GM18505 (cell line): ENCODE data around the gene XRCC1.
"Not testable (repeated sequence)": the region's sequence is repeated elsewhere in the genome, so short reads cannot be mapped to it uniquely, and the experiment has no call there.

Source experiments
- ATAC-seq: cut with Tn5 transposase; IDR thresholded peaks from one replicate; pipeline ENCODE4 v1.9.1; 2021; ENCODE audit not compliant: unreplicated experiment
- POLR2A ChIP-seq: IDR thresholded peaks from 4 replicates; pipeline ENCODE4 v1.6.1; 2011; ENCODE audit warnings: borderline replicate concordance; ENCODE audit not compliant: insufficient read depth, insufficient read length; ENCODE audit errors: extremely low read depth

Gene XRCC1

GRCh38 chr19:43555185-43555770, 20.0 kb downstream of the XRCC1 start:
- no peak for ATAC-seq
- TF ChIP-seq POLR2A = no peak

GRCh38 chr19:43554317-43554895, 20.9 kb downstream of the XRCC1 start:
- ATAC-seq = no peak
- no peak for TF ChIP-seq POLR2A

- ATAC-seq = no peak
- TF ChIP-seq POLR2A = no peak
Measured at GRCh38 chr19:43553656-43554055, 21.7 kb downstream of the XRCC1 start.

DNA sequence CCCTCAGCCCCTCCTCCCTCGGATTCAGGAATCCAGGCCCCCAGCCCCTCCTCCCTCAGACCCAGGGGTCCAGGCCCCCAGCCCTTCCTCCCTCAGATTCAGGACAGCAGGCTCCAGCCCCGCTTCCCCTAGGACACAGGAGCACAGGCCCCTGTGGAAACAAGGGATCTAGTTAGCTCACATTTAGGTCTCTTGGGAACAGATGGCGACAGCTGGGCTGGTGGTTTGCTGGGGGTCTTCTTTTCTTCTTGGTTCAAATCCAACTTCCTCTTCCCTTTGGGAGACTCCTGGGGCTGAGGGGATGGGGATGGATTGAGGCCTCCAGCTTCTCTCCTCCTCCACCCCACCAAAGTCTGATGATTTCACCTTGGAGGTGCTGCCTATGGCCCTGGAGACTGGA, 22.7 kb downstream of the XRCC1 start:
- no peak for TF ChIP-seq POLR2A
- ATAC-seq = no peak

GRCh38 chr19:43552198-43552450, 23.2 kb downstream of the XRCC1 start:
- TF ChIP-seq POLR2A = no peak
- no peak for ATAC-seq

GRCh38 chr19:43551399-43552197, 23.7 kb downstream of the XRCC1 start:
- TF ChIP-seq POLR2A = no peak

GRCh38 chr19:43548706-43549105, 26.6 kb downstream of the XRCC1 start:
- TF ChIP-seq POLR2A = no peak
- ATAC-seq = no peak

More at GRCh38 chr19:43551399-43552197, 23.7 kb downstream of the XRCC1 start:
- ATAC-seq = no peak

- not testable (repeated sequence) for ATAC-seq
Measured at GRCh38 chr19:43547926-43548325, 27.4 kb downstream of the XRCC1 start.

GRCh38 chr19:43546581-43546980, 28.7 kb downstream of the XRCC1 start:
- no peak for ATAC-seq
- TF ChIP-seq POLR2A = no peak

- ATAC-seq = no peak
Measured at GRCh38 chr19:43545981-43546380, 29.3 kb downstream of the XRCC1 start.

GRCh38 chr19:43545276-43545675, 30.1 kb downstream of the XRCC1 start:
- no peak for TF ChIP-seq POLR2A
- no peak for ATAC-seq

More at GRCh38 chr19:43545981-43546380, 29.3 kb downstream of the XRCC1 start:
- no peak for TF ChIP-seq POLR2A

GRCh38 chr19:43544077-43544476, 31.2 kb downstream of the XRCC1 start:
- ATAC-seq = no peak

DNA sequence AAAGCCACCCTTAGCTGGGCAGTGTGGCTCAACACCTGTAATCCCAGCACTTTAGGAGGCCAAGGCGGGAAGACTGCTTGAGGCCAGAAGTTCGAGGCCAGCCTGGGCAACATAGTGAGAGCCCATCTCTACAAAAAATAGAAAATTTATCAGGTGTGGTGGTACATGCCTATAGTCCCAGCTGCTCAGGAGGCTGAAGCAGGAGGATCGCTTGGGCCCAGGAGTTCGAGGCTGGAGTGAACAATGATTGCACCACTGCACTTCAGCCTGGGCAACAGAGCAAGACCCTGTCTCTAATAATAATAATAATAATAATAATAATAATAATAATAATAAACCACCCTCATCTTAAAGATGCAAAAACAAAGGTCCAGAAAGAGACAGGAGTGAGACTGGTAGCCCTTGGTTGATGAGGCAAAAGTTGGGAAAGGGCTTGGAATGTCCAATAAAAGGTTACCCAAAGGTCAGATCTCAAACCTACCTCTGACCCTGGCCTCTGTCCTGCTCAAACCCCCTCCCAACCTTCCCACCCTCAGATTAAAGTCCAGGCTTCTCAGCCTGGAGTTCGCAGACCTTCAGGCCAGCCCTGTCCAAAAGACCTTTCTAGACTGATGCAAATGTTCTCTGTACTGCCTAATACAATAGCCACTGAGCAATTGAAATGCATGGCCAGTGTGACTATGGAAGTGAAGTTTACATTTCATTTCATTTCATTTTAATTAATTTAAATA, 33.2 kb downstream of the XRCC1 start:
- TF ChIP-seq POLR2A = no peak
- ATAC-seq = no peak

More at GRCh38 chr19:43544077-43544476, 31.2 kb downstream of the XRCC1 start:
- TF ChIP-seq POLR2A = no peak
